HG03060 (cell line): ENCODE measurements around the gene ST3GAL2.

Experiments
- ATAC-seq: cut with Tn5 transposase; IDR thresholded peaks from one replicate; pipeline ENCODE4 v1.9.1; 2021; ENCODE audit warnings: low read depth, moderate number of reproducible peaks; ENCODE audit not compliant: unreplicated experiment

Gene ST3GAL2

GRCh38 chr16:70440009-70440692 is 1.3 kb upstream of the ST3GAL2 start:
- ATAC-seq, result no peak

- ATAC-seq, result no peak
Measured at GRCh38 chr16:70438585-70438968, 323 bp downstream of the ST3GAL2 start.

GRCh38 chr16:70437582-70438557 is 1.0 kb downstream of the ST3GAL2 start:
- ATAC-seq, result no peak

GRCh38 chr16:70437017-70437581 is 1.8 kb downstream of the ST3GAL2 start:
- no peak for ATAC-seq

- no peak for ATAC-seq
Measured at GRCh38 chr16:70434484-70435260, 4.2 kb downstream of the ST3GAL2 start.

- ATAC-seq, result no peak
Measured at GRCh38 chr16:70433458-70434103, 5.3 kb downstream of the ST3GAL2 start.

- ATAC-seq, result no peak
Measured at GRCh38 chr16:70432723-70433457, 6.0 kb downstream of the ST3GAL2 start.

- ATAC-seq, result no peak
Measured at GRCh38 chr16:70432356-70432722, 6.6 kb downstream of the ST3GAL2 start.

GRCh38 chr16:70430667-70431536 is 8.0 kb downstream of the ST3GAL2 start:
- peak; percentile 41 for ATAC-seq

- ATAC-seq, result no peak
Measured at GRCh38 chr16:70429888-70430666, 8.8 kb downstream of the ST3GAL2 start.

- ATAC-seq, result no peak
Measured at GRCh38 chr16:70428178-70428998, 10.5 kb downstream of the ST3GAL2 start.

GRCh38 chr16:70427786-70428177 is 11.1 kb downstream of the ST3GAL2 start:
- no peak for ATAC-seq

GRCh38 chr16:70422543-70422942 is 16.4 kb downstream of the ST3GAL2 start:
- no peak for ATAC-seq

- no peak for ATAC-seq
Measured at GRCh38 chr16:70421473-70422311, 17.2 kb downstream of the ST3GAL2 start.

GRCh38 chr16:70421014-70421413 is 17.9 kb downstream of the ST3GAL2 start:
- ATAC-seq, result no peak
